ENCODE measurements around the gene ATP13A3.

The ATP13A3 gene

GRCh38 chr3:194392576-194392975, 94.2 kb downstream of the ATP13A3 start:
- peaks cover 20% of the 10 kb centered on the region for H3K9me3 ChIP-seq (ENCODE audit: low read length)
- H3K9me2 ChIP-seq (ENCODE audit: low read depth, low read length) = no peaks in the 10 kb centered on the region
- H4K20me1 ChIP-seq (ENCODE audit: insufficient read depth, low read length) = no peaks in the 10 kb centered on the region
- no peak overlapping the region for H3K4me3 ChIP-seq (ENCODE audit: low read depth, low read length, poor library complexity, severe bottlenecking)
- no peak overlapping the region for H3K4me2 ChIP-seq (ENCODE audit: low read length)
- peaks cover 5% of the 10 kb centered on the region for H3K4me1 ChIP-seq (ENCODE audit: insufficient read depth, low read length, severe bottlenecking)
- peaks cover 4% of the 10 kb centered on the region; the same call in 1 of the 2 replicates for H3K36me3 ChIP-seq (ENCODE audit: insufficient read depth, low read length)
- no peak overlapping the region for H3K27ac ChIP-seq (ENCODE audit: low read depth, low read length, poor library complexity, severe bottlenecking)
- H3K79me2 ChIP-seq (ENCODE audit: insufficient read depth, low read length) = no peaks in the 10 kb centered on the region
- no peak overlapping the region for H3K9ac ChIP-seq (ENCODE audit: low read length)
- H3F3A ChIP-seq (ENCODE audit: insufficient read depth, low read length) = no peaks in the 10 kb centered on the region
- peaks cover 12% of the 10 kb centered on the region; the same call in 1 of the 2 replicates for H3K27me3 ChIP-seq (ENCODE audit: insufficient read depth, low read length)
- no peak overlapping the region for H2AFZ ChIP-seq (ENCODE audit: low read length)
- no peak for TF ChIP-seq CTCF (IDR thresholded peaks at IDR 0.05; ENCODE audit: low read length)
- no peak for TF ChIP-seq EZH2 (IDR thresholded peaks at IDR 0.05; ENCODE audit: borderline replicate concordance, low read length)

GRCh38 chr3:194390835-194391234, 96.0 kb downstream of the ATP13A3 start:
- H3F3A ChIP-seq (ENCODE audit: insufficient read depth, low read length) = no peaks in the 10 kb centered on the region
- H3K27me3 ChIP-seq (ENCODE audit: insufficient read depth, low read length) = peaks cover 8% of the 10 kb centered on the region; the same call in 1 of the 2 replicates
- no peak overlapping the region for H3K4me2 ChIP-seq (ENCODE audit: low read length)
- H4K20me1 ChIP-seq (ENCODE audit: insufficient read depth, low read length) = no peaks in the 10 kb centered on the region
- no peaks in the 10 kb centered on the region for H3K9me2 ChIP-seq (ENCODE audit: low read depth, low read length)
- peaks cover 4% of the 10 kb centered on the region; the same call in 1 of the 2 replicates for H3K36me3 ChIP-seq (ENCODE audit: insufficient read depth, low read length)
- H3K79me2 ChIP-seq (ENCODE audit: insufficient read depth, low read length) = no peaks in the 10 kb centered on the region
- no peak overlapping the region for H3K9ac ChIP-seq (ENCODE audit: low read length)
- H2AFZ ChIP-seq (ENCODE audit: low read length) = no peak overlapping the region
- no peak overlapping the region for H3K27ac ChIP-seq (ENCODE audit: low read depth, low read length, poor library complexity, severe bottlenecking)
- peaks cover 20% of the 10 kb centered on the region for H3K9me3 ChIP-seq (ENCODE audit: low read length)
- TF ChIP-seq CTCF (IDR thresholded peaks at IDR 0.05; ENCODE audit: low read length) (no peak), EZH2 (IDR thresholded peaks at IDR 0.05; ENCODE audit: borderline replicate concordance, low read length) (no peak)
- no peaks in the 10 kb centered on the region for H3K4me1 ChIP-seq (ENCODE audit: insufficient read depth, low read length, severe bottlenecking)
- H3K4me3 ChIP-seq (ENCODE audit: low read depth, low read length, poor library complexity, severe bottlenecking) = no peak overlapping the region

- no peaks in the 10 kb centered on the region for H4K20me1 ChIP-seq (ENCODE audit: insufficient read depth, low read length)
- no peaks in the 10 kb centered on the region for H3K4me1 ChIP-seq (ENCODE audit: insufficient read depth, low read length, severe bottlenecking)
- peaks cover 4% of the 10 kb centered on the region; the same call in 1 of the 2 replicates for H3K36me3 ChIP-seq (ENCODE audit: insufficient read depth, low read length)
- H2AFZ ChIP-seq (ENCODE audit: low read length) = no peak overlapping the region
- no peaks in the 10 kb centered on the region for H3K79me2 ChIP-seq (ENCODE audit: insufficient read depth, low read length)
- no peak overlapping the region for H3K4me3 ChIP-seq (ENCODE audit: low read depth, low read length, poor library complexity, severe bottlenecking)
- H3K9ac ChIP-seq (ENCODE audit: low read length) = no peak overlapping the region
- no peak overlapping the region for H3K27ac ChIP-seq (ENCODE audit: low read depth, low read length, poor library complexity, severe bottlenecking)
- H3F3A ChIP-seq (ENCODE audit: insufficient read depth, low read length) = no peaks in the 10 kb centered on the region
- no peak overlapping the region for H3K4me2 ChIP-seq (ENCODE audit: low read length)
- TF ChIP-seq EZH2 (IDR thresholded peaks at IDR 0.05; ENCODE audit: borderline replicate concordance, low read length) (no peak), CTCF (IDR thresholded peaks at IDR 0.05; ENCODE audit: low read length) (no peak)
- peaks cover 5% of the 10 kb centered on the region; the same call in 1 of the 2 replicates for H3K27me3 ChIP-seq (ENCODE audit: insufficient read depth, low read length)
- no peaks in the 10 kb centered on the region for H3K9me2 ChIP-seq (ENCODE audit: low read depth, low read length)
- H3K9me3 ChIP-seq (ENCODE audit: low read length) = peaks cover 20% of the 10 kb centered on the region
These were observed 97.5 kb downstream of the ATP13A3 start for GRCh38 chr3:194389269-194389668.
